Duodenal mucosa (tissue), 2 donors: ENCODE data around the gene PIK3R6.

Experiments used
- H3K27ac ChIP-seq: one replicate; pipeline ENCODE4 v1.7.0; 2013; ENCODE audit warnings: low read depth, low read length
- H3K27me3 ChIP-seq, 2 donors: one replicate each; pipeline ENCODE4 v1.7.0; 2013; ENCODE audit warnings: low read length in 2 of 2, control low read depth in 1 of 2; ENCODE audit not compliant: insufficient read depth in 2 of 2, control insufficient read depth in 1 of 2
- H3K36me3 ChIP-seq, 2 donors: one replicate each; pipeline ENCODE4 v1.7.0; 2013; ENCODE audit warnings: low read length in 2 of 2, control low read depth in 1 of 2; ENCODE audit not compliant: insufficient read depth in 2 of 2, control insufficient read depth in 1 of 2
- H3K4me1 ChIP-seq, 2 donors: one replicate each; pipeline ENCODE4 v1.7.0; 2013; ENCODE audit warnings: low read length in 2 of 2, control low read depth in 1 of 2; ENCODE audit not compliant: insufficient read depth in 2 of 2, control insufficient read depth in 1 of 2
- H3K4me3 ChIP-seq, 2 donors: one replicate each; pipeline ENCODE4 v1.7.0; 2013; ENCODE audit warnings: low read length in 2 of 2, low read depth in 1 of 2
- H3K9ac ChIP-seq, 2 donors: one replicate each; pipeline ENCODE4 v1.7.0; 2013; ENCODE audit warnings: low read length in 2 of 2, low read depth in 1 of 2
- H3K9me3 ChIP-seq, 2 donors: one replicate each; pipeline ENCODE4 v1.7.0; 2013; ENCODE audit warnings: low read length in 2 of 2, control low read depth in 1 of 2; ENCODE audit not compliant: control insufficient read depth in 1 of 2

PIK3R6 gene

GRCh38 chr17:8837563-8838075 is 29.9 kb downstream of the PIK3R6 start:
- H3K4me3 ChIP-seq: no peak overlapping the region
- H3K36me3 ChIP-seq: no peaks in the 10 kb centered on the region
- H3K9me3 ChIP-seq: no peaks in the 10 kb centered on the region
- H3K27me3 ChIP-seq: no peaks in the 10 kb centered on the region
- no peaks in the 10 kb centered on the region for H3K4me1 ChIP-seq
- H3K27ac ChIP-seq: no peak overlapping the region
- H3K9ac ChIP-seq: no peak overlapping the region

DNA sequence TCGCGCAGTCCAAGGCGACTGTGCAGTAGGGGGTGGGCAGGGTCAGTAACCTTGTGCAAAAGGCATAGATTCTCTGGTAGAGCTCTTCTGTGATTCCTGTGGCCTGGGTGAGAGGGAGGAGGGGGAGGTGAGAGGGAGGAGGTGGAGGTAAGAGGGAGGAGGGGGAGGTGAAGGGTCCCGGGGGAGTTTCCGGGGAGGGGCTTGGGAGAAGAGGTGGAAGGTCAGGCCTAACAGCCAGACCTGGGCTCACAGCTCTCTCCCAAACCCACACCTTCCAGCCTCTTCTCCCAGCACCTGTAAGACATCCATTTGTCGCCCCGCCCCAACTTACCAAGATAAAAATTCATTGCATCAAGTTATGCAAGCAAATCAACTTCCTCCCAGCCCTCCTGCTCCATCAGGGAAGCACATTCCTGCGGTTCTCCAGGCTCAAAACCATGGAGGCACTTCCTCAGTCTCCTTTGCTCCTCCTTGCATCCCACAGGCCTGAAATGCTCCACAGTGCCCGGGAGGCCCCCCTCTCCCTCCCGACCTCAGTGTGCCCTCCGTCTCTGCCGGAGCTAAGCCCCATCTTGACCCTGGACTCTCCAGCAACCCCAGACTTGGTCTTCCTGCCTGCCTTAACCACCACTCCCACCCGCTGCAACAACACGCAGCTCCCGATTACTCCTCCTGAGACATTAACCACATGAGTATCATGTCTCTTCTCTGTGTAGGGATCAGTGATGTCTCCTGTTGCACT is 30.5 kb downstream of the PIK3R6 start:
- Histone ChIP-seq H3K4me3 (no peak overlapping the region), H3K27me3 (no peaks in the 10 kb centered on the region), H3K9me3 (no peaks in the 10 kb centered on the region), H3K36me3 (no peaks in the 10 kb centered on the region), H3K9ac (no peak overlapping the region), H3K4me1 (no peaks in the 10 kb centered on the region), H3K27ac (no peak overlapping the region)

- no peak overlapping the region for H3K4me3 ChIP-seq
- no peaks in the 10 kb centered on the region for H3K27me3 ChIP-seq
- H3K36me3 ChIP-seq: no peaks in the 10 kb centered on the region
- H3K27ac ChIP-seq: no peak overlapping the region
- no peaks in the 10 kb centered on the region for H3K4me1 ChIP-seq
- no peak overlapping the region for H3K9ac ChIP-seq
- no peaks in the 10 kb centered on the region for H3K9me3 ChIP-seq
Measured at GRCh38 chr17:8835631-8836364, 31.7 kb downstream of the PIK3R6 start.

- Histone ChIP-seq H3K9me3 (no peaks in the 10 kb centered on the region), H3K9ac (no peak overlapping the region), H3K36me3 (no peaks in the 10 kb centered on the region), H3K4me1 (no peaks in the 10 kb centered on the region), H3K27ac (no peak overlapping the region), H3K27me3 (no peaks in the 10 kb centered on the region), H3K4me3 (no peak overlapping the region)
Measured at GRCh38 chr17:8835106-8835505, 32.4 kb downstream of the PIK3R6 start.

DNA sequence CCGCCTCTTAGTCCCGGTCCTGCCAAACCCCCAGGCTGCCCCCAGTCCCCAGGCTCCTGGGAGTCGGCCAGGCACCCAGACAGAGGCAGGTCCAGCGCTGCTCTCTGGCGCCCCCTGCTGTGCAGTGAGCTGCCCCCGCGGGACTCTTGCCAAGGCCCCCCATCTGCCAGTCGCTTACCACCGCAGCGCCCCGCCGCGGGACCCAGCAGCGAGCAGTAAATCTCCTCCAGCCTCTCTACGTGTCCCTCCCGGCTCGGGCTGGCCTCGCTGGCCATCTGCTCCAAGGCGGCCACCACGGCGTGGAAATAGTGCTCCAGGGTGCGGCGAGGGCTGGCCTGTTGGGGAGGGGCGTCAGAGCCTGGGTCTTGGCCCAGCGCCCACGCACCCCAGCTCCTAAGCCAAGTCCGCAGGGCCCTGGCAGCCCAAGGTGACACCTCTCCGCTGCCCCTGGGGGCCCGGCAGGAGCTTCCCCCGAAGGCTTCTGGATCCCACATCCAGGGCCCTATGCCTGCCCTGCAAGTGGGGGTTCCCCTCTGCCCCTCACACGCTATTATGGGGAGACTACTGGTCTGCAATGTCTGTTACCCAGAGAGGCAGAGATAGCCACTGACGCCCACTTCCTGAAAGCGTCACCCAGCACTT is 34.6 kb downstream of the PIK3R6 start:
- Histone ChIP-seq H3K9ac (no peak overlapping the region), H3K27me3 (no peaks in the 10 kb centered on the region), H3K4me1 (no peaks in the 10 kb centered on the region), H3K36me3 (peaks cover 0 to 6% of the 10 kb centered on the region in 2 donors), H3K27ac (no peak overlapping the region), H3K4me3 (no peak overlapping the region), H3K9me3 (no peaks in the 10 kb centered on the region)

DNA sequence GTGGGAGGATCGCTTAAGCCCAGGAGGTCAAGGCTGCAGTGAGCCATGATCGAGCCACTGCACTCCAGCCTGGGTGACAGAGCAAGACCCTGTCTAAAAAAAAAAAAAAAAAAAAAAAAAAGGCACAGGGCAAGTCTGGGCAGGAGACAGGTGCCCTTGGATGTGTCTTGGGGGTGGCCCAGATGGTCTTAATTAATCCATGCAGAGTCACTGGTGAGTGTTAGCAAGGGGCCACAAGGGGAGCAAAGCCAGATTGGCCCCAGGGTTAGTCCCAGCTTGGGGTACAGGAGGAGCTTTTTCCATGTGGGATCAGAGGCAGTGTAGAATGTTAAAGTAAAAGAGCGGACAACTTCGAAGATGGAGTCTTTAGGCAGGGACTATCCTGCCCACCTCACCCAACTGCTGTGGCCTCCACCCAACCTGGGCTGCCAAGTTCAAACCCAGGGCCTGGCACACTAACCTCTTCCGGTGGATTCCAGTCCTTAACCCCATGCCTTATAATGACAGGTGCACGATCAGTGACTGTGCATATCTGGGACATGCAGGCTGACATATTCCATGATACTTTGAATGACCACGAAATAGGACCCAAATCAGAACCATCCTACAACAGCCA is 36.1 kb downstream of the PIK3R6 start:
- Histone ChIP-seq H3K4me3 (no peak overlapping the region), H3K9ac (no peak overlapping the region), H3K27me3 (no peaks in the 10 kb centered on the region), H3K4me1 (no peaks in the 10 kb centered on the region), H3K9me3 (no peaks in the 10 kb centered on the region), H3K36me3 (peaks cover 0 to 6% of the 10 kb centered on the region in 2 donors), H3K27ac (no peak overlapping the region)

DNA sequence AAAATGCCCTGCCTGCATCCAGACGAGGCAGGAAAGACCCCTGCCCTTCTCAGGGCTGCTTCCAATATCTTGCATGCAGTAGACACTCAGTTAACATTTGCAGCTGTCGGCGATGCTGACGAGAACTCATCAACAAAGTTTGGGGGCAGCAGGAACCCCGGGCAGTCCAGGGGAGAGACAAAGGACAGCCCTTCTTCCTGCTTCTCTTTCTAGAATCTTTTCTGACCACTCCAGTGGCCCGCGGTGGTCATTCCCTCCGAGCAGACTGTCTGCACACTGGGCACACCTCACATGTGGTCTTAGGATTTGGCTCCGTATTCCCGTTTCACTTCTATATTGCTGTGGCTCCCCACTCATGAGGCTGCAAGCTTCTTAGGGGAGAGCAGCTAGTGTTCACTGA is 37.3 kb downstream of the PIK3R6 start:
- Histone ChIP-seq H3K36me3 (peaks cover 0 to 6% of the 10 kb centered on the region in 2 donors), H3K4me3 (no peak overlapping the region), H3K27me3 (no peaks in the 10 kb centered on the region), H3K9ac (no peak overlapping the region), H3K27ac (no peak overlapping the region), H3K4me1 (no peaks in the 10 kb centered on the region), H3K9me3 (no peaks in the 10 kb centered on the region)

- no peak overlapping the region for H3K4me3 ChIP-seq
- peaks cover 0 to 6% of the 10 kb centered on the region in 2 donors for H3K36me3 ChIP-seq
- no peak overlapping the region for H3K27ac ChIP-seq
- H3K9ac ChIP-seq: no peak overlapping the region
- H3K27me3 ChIP-seq: no peaks in the 10 kb centered on the region
- H3K4me1 ChIP-seq: no peaks in the 10 kb centered on the region
- H3K9me3 ChIP-seq: no peaks in the 10 kb centered on the region
Measured at GRCh38 chr17:8829036-8829941, 38.2 kb downstream of the PIK3R6 start.

DNA sequence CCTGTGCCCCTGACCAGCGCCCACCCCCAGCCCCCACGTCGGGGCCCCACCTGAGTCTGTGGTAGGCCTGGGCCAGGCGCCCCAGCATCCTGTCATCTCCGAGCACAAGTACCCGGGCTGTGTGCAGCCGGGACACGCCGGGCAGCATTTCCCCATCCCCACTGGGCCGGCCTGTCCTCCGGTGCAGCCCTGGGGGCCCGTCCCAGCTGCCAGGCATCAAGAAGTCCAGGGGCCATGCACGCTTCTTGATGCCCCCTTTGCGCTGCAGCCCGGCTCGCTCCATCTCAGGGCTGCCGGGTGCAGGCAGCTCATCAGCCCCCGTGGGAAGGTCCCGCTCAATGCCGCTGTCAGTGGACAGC is 39.0 kb downstream of the PIK3R6 start:
- no peak overlapping the region for H3K9ac ChIP-seq
- no peak overlapping the region for H3K4me3 ChIP-seq
- no peaks in the 10 kb centered on the region for H3K4me1 ChIP-seq
- H3K36me3 ChIP-seq: peaks cover 0 to 6% of the 10 kb centered on the region in 2 donors
- H3K27me3 ChIP-seq: no peaks in the 10 kb centered on the region
- H3K27ac ChIP-seq: no peak overlapping the region
- H3K9me3 ChIP-seq: no peaks in the 10 kb centered on the region
